SU-DHL-6 (cell line): ENCODE data around the gene NFIA.

Experiments used
- H2AFZ ChIP-seq: fragments of 200-600 bp; sonication (generic); 2 replicates; pipeline ENCODE4 v1.6.1; 2014; ENCODE audit warnings: low read depth, mild to moderate bottlenecking, moderate library complexity, mixed read lengths, antibody characterized with exemption, low read length; ENCODE audit not compliant: severe bottlenecking
- H3F3A ChIP-seq: fragments of 200-600 bp; shearing (Covaris generic); 2 replicates; pipeline ENCODE4 v1.6.0; 2016; ENCODE audit warnings: antibody characterized with exemption, mild to moderate bottlenecking; ENCODE audit not compliant: insufficient read depth
- H3K27ac ChIP-seq: fragments of 200-600 bp; sonication (generic); 2 replicates; pipeline ENCODE4 v1.5.1; 2016; ENCODE audit warnings: low read depth, mild to moderate bottlenecking, low read length, moderate library complexity, mixed read lengths
- H3K27me3 ChIP-seq: fragments of 200-600 bp; sonication (generic), shearing (Covaris generic); 2 replicates; pipeline ENCODE4 v1.6.0; 2014; ENCODE audit warnings: mild to moderate bottlenecking, low read length
- H3K36me3 ChIP-seq: fragments of 200-600 bp; sonication (generic); 2 replicates; pipeline ENCODE4 v1.6.1; 2014; ENCODE audit warnings: mild to moderate bottlenecking, low read length, mixed read lengths
- H3K4me2 ChIP-seq: fragments of 300-600, 200-600 bp; shearing (Covaris generic), sonication (generic); 2 replicates; pipeline ENCODE4 v1.6.0; 2014; ENCODE audit warnings: low read length, low read depth, mild to moderate bottlenecking; ENCODE audit not compliant: poor library complexity, severe bottlenecking
- H3K4me3 ChIP-seq: fragments of 200-600 bp; sonication (generic); 2 replicates; pipeline ENCODE4 v1.5.1; 2014; ENCODE audit warnings: antibody characterized with exemption, low read length, mild to moderate bottlenecking, mixed read lengths; ENCODE audit not compliant: insufficient read depth, poor library complexity, severe bottlenecking
- H3K79me2 ChIP-seq: fragments of 200-600 bp; sonication (generic); 2 replicates; pipeline ENCODE4 v1.6.1; 2014; ENCODE audit warnings: mild to moderate bottlenecking, low read length, moderate library complexity; ENCODE audit not compliant: insufficient read depth
- H3K9ac ChIP-seq: fragments of 200-600 bp; sonication (generic); 2 replicates; pipeline ENCODE4 v1.7.0; 2014; ENCODE audit warnings: mild to moderate bottlenecking, low read length
- H3K9me2 ChIP-seq: fragments of 200-600 bp; sonication (generic); replicated peaks from 2 replicates; pipeline ENCODE4 v1.6.1; 2014; ENCODE audit warnings: low read length; ENCODE audit not compliant: insufficient read depth
- H3K9me3 ChIP-seq: fragments of 200-600 bp; sonication (generic); 2 replicates; pipeline ENCODE4 v1.6.1; 2014; ENCODE audit warnings: low read length, mixed read lengths; ENCODE audit not compliant: insufficient read depth
- H4K20me1 ChIP-seq: fragments of 200-600 bp; sonication (generic); 2 replicates; pipeline ENCODE4 v1.6.1; 2014; ENCODE audit warnings: low read depth, mild to moderate bottlenecking, antibody characterized with exemption, low read length, moderate library complexity, mixed read lengths
- CTCF ChIP-seq: fragments of 200-600 bp; sonication (generic); IDR thresholded peaks from one replicate; pipeline ENCODE4 v1.5.1; 2017; ENCODE audit warnings: antibody characterized with exemption, mild to moderate bottlenecking, low read length, moderate library complexity; ENCODE audit not compliant: insufficient read depth, poor library complexity, severe bottlenecking
- EZH2phosphoT487 ChIP-seq: fragments of 200-600 bp; sonication (generic), shearing (Covaris generic); conservative IDR thresholded peaks from 2 replicates; pipeline ENCODE4 v1.6.1; 2018; ENCODE audit warnings: mild to moderate bottlenecking, antibody characterized with exemption, low read length, moderate library complexity, mixed read lengths

NFIA gene

GRCh38 chr1:61083807-61084440, 1.6 kb downstream of the NFIA start:
- Histone ChIP-seq H3K27ac (no peak overlapping the region), H3K9me2 (no peaks in the 10 kb centered on the region), H3K4me2 (peak overlapping the region; percentile 67), H3K9ac (peak overlapping the region; percentile 70), H2AFZ (no peak overlapping the region), H3K36me3 (peaks cover 3% of the 10 kb centered on the region; the same call in 1 of the 2 replicates), H3K27me3 (no peaks in the 10 kb centered on the region), H3F3A (peaks cover 34% of the 10 kb centered on the region), H3K9me3 (no peaks in the 10 kb centered on the region), H4K20me1 (peaks cover 20% of the 10 kb centered on the region; the same call in 1 of the 2 replicates), H3K79me2 (no peaks in the 10 kb centered on the region; the same call in 1 of the 2 replicates), H3K4me3 (peak overlapping the region; percentile 72)
- TF ChIP-seq CTCF (no peak), EZH2phosphoT487 (no peak)

GRCh38 chr1:61084491-61085031, 2.2 kb downstream of the NFIA start:
- Histone ChIP-seq H3F3A (peaks cover 28% of the 10 kb centered on the region), H3K36me3 (peaks cover 9% of the 10 kb centered on the region; the same call in 1 of the 2 replicates), H4K20me1 (peaks cover 20% of the 10 kb centered on the region; the same call in 1 of the 2 replicates), H3K9ac (no peak overlapping the region), H3K4me3 (no peak overlapping the region), H2AFZ (no peak overlapping the region), H3K79me2 (no peaks in the 10 kb centered on the region; the same call in 1 of the 2 replicates), H3K4me2 (peak overlapping the region; percentile 67), H3K9me2 (no peaks in the 10 kb centered on the region), H3K9me3 (no peaks in the 10 kb centered on the region), H3K27me3 (no peaks in the 10 kb centered on the region), H3K27ac (no peak overlapping the region)
- TF ChIP-seq EZH2phosphoT487 (no peak), CTCF (no peak)

GRCh38 chr1:61085206-61085982, 3.0 kb downstream of the NFIA start:
- Histone ChIP-seq H3K9ac (no peak overlapping the region), H2AFZ (no peak overlapping the region), H3K9me3 (no peaks in the 10 kb centered on the region)

More at GRCh38 chr1:61085206-61085982, 3.0 kb downstream of the NFIA start:
- Histone ChIP-seq H3K27ac (no peak overlapping the region), H3K4me2 (no peak overlapping the region), H3F3A (peaks cover 21% of the 10 kb centered on the region), H3K79me2 (peaks cover 4% of the 10 kb centered on the region; the same call in 1 of the 2 replicates), H3K27me3 (no peaks in the 10 kb centered on the region), H3K36me3 (peaks cover 9% of the 10 kb centered on the region; the same call in 1 of the 2 replicates), H3K4me3 (no peak overlapping the region), H3K9me2 (no peaks in the 10 kb centered on the region), H4K20me1 (peaks cover 22% of the 10 kb centered on the region; the same call in 1 of the 2 replicates)
- TF ChIP-seq CTCF = no peak
- no peak for TF ChIP-seq EZH2phosphoT487
